SIG-M5 (cell line): Measurements from ENCODE around the gene CLEC14A.

Source experiments
- DNase-seq: peaks from one replicate; lab custom pipeline; 2025; lab: John Stamatoyannopoulos, UW

The CLEC14A gene

GRCh38 chr14:38205949-38206665 is 49.8 kb downstream of the CLEC14A start:
- DNase-seq: no peak

GRCh38 chr14:38205119-38205813 is 50.6 kb downstream of the CLEC14A start:
- DNase-seq: no peak

- DNase-seq: no peak
Measured at GRCh38 chr14:38204719-38205115, 51.2 kb downstream of the CLEC14A start.
